HEK293 (cell line): Measurements from ENCODE around the gene RASA2.
"Not testable (repeated sequence)": the region's sequence is repeated elsewhere in the genome, so short reads cannot be mapped to it uniquely, and the experiment has no call there.

Source experiments
- BCL11A ChIP-seq: fragments of 450-650 bp; formaldehyde crosslinking; IDR thresholded peaks from 2 replicates; pipeline ENCODE4 v1.5.1; 2016; ENCODE audit warnings: low read depth, missing biosample characterization, missing genetic modification characterization
- HOXA7 ChIP-seq: sonication (generic); formaldehyde crosslinking; IDR thresholded peaks from 2 replicates; pipeline ENCODE4 v1.8.1; 2022; ENCODE audit warnings: missing genetic modification reagents, borderline replicate concordance
- MYNN ChIP-seq: fragments of 450-650 bp; formaldehyde crosslinking; IDR thresholded peaks from 2 replicates; pipeline ENCODE4 v1.5.1; 2016; ENCODE audit warnings: missing biosample characterization, missing genetic modification characterization, borderline replicate concordance
- MZF1 ChIP-seq: fragments of 450-650 bp; formaldehyde crosslinking; IDR thresholded peaks from 2 replicates; pipeline ENCODE4 v1.5.1; 2017; ENCODE audit warnings: missing biosample characterization, missing genetic modification characterization, borderline replicate concordance
- ZNF529 ChIP-seq: fragments of 450-650 bp; formaldehyde crosslinking; IDR thresholded peaks from 2 replicates; pipeline ENCODE4 v1.5.1; 2017; ENCODE audit warnings: missing genetic modification characterization, missing biosample characterization; ENCODE audit not compliant: insufficient replicate concordance
- ZNF670 ChIP-seq: fragments of 450-650 bp; formaldehyde crosslinking; IDR thresholded peaks from 2 replicates; pipeline ENCODE4 v1.5.1; 2016; ENCODE audit warnings: missing biosample characterization, missing genetic modification characterization, low read depth
- TF ChIP-seq, protein P1 (sequence below): fragments of 450-650 bp; formaldehyde crosslinking; IDR thresholded peaks from 2 replicates; pipeline ENCODE4 v1.5.1; 2016; ENCODE audit warnings: missing biosample characterization, missing genetic modification characterization

DNA sequence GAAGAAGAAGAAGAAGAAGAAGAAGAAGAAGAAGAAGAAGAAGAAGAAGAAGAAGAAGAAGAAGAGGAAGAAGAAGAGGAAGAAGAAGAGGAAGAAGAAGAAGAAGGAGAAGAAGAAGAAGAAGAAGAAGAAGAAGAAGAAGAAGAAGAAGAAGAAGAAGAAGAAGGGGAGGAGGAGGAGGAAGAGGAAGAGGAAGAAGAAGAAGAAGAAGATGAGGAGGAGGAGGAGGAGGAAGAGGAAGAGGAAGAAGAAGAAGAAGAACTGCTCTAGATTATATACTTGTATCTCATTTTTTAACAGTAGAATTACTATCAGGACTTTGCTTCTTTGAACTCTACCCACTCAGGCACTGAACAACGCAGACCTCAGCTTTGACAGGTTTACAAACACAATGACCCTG, 8.0 kb upstream of the RASA2 start:
- TF ChIP-seq MYNN (tag by site-specific recombination); MZF1 (tag by site-specific recombination); ZNF529 (tag by site-specific recombination); ZNF670 (tag by site-specific recombination); HOXA7 (CRISPR knock-in tag); BCL11A (tag by site-specific recombination): not testable (repeated sequence)
- TF ChIP-seq, protein P1, sequence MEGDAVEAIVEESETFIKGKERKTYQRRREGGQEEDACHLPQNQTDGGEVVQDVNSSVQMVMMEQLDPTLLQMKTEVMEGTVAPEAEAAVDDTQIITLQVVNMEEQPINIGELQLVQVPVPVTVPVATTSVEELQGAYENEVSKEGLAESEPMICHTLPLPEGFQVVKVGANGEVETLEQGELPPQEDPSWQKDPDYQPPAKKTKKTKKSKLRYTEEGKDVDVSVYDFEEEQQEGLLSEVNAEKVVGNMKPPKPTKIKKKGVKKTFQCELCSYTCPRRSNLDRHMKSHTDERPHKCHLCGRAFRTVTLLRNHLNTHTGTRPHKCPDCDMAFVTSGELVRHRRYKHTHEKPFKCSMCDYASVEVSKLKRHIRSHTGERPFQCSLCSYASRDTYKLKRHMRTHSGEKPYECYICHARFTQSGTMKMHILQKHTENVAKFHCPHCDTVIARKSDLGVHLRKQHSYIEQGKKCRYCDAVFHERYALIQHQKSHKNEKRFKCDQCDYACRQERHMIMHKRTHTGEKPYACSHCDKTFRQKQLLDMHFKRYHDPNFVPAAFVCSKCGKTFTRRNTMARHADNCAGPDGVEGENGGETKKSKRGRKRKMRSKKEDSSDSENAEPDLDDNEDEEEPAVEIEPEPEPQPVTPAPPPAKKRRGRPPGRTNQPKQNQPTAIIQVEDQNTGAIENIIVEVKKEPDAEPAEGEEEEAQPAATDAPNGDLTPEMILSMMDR: not testable (repeated sequence)
